HG03039 (cell line): ENCODE results near the gene HOXD10.

Source experiments
- ATAC-seq: cut with Tn5 transposase; IDR thresholded peaks from one replicate; pipeline ENCODE4 v1.9.1; 2021; ENCODE audit warnings: mild to moderate bottlenecking, moderate library complexity; ENCODE audit not compliant: unreplicated experiment

The HOXD10 gene

GRCh38 chr2:176121190-176122051, 4.8 kb downstream of the HOXD10 start:
- no peak for ATAC-seq

- ATAC-seq = no peak
Measured at GRCh38 chr2:176122052-176122682, 5.6 kb downstream of the HOXD10 start.

GRCh38 chr2:176122683-176123410, 6.3 kb downstream of the HOXD10 start, which contains the start of gene HOXD9:
Gene HOXD9, plus strand, starts transcription at chr2:176122719. Its CDS starts 50 bp downstream, at chr2:176122769.
- no peak for ATAC-seq

GRCh38 chr2:176123411-176124109, 7.0 kb downstream of the HOXD10 start:
- ATAC-seq = no peak

- no peak for ATAC-seq
Measured at GRCh38 chr2:176124110-176124946, 7.8 kb downstream of the HOXD10 start.

- no peak for ATAC-seq
Measured at GRCh38 chr2:176124947-176125771, 8.6 kb downstream of the HOXD10 start.

GRCh38 chr2:176125772-176126054, 9.1 kb downstream of the HOXD10 start:
- ATAC-seq = no peak

- ATAC-seq = no peak
Measured at GRCh38 chr2:176126929-176127773, 10.6 kb downstream of the HOXD10 start.

GRCh38 chr2:176127774-176128072, 11.1 kb downstream of the HOXD10 start:
- no peak for ATAC-seq

- ATAC-seq = no peak
Measured at GRCh38 chr2:176128172-176128981, 11.8 kb downstream of the HOXD10 start.

- no peak for ATAC-seq
Measured at GRCh38 chr2:176128982-176129796, 12.6 kb downstream of the HOXD10 start, which contains the start of gene HOXD8. Gene HOXD8, plus strand, starts transcription at chr2:176129705. Its CDS starts 662 bp downstream, at chr2:176130367.

- ATAC-seq = no peak
Measured at GRCh38 chr2:176129813-176130146, 13.2 kb downstream of the HOXD10 start.

GRCh38 chr2:176130147-176130956, 13.8 kb downstream of the HOXD10 start:
- ATAC-seq = no peak

GRCh38 chr2:176130957-176131847, 14.6 kb downstream of the HOXD10 start:
- no peak for ATAC-seq

GRCh38 chr2:176131848-176132158, 15.2 kb downstream of the HOXD10 start:
- no peak for ATAC-seq
